A549 (cell line): ENCODE measurements around the gene RAD23B. TPM values are rescaled to one million over a fixed set of nuclear protein-coding genes. Genes with fewer than 3 reads are reported as not detected.

Experiments used
- ATAC-seq, 2 experiments: fragments of 200-7000 bp in 1 of 2; fragments of >200 bp in 1 of 2; cut with Nextera tagmentation in 1 of 2; cut with Tn5 transposase in 1 of 2; 3 replicates each; pipeline versions ENCODE4 v1.8.0 to v1.9.1; 2018 to 2020; ENCODE audit warnings: mild to moderate bottlenecking in 1 of 2, moderate library complexity in 1 of 2
- CTCF ChIA-PET: fragments of 300-600 bp; sonication (Branson Sonifier 250); formaldehyde crosslinking; extraction: SDS; loops from one replicate; lab custom pipeline; 2021; ENCODE audit warnings: antibody characterized with exemption, inconsistent platforms; lab: Yijun Ruan, JAX
- POLR2A ChIA-PET: fragments of 350-600 bp; formaldehyde crosslinking; extraction: SDS; loops from one replicate; lab custom pipeline; 2021; ENCODE audit warnings: antibody characterized with exemption, inconsistent platforms; lab: Yijun Ruan, JAX
- DNase-seq, 2 experiments: peaks; one replicate each; pipeline versions ENCODE4 v3.0.0 to v3.0.0-alpha.2; 2011 to 2016; ENCODE audit warnings: low read depth in 1 of 2, low spot score in 1 of 2
- FAIRE-seq: peaks from 2 replicates; lab custom pipeline; 2011; peaks lifted over from hg19 to GRCh38; lab: Jason Lieb, UNC
- H3K27ac ChIP-seq, 2 experiments: fragments of >200 bp; sonication (Bioruptor Twin); formaldehyde crosslinking; 3 replicates each; pipeline ENCODE4 v1.5.1; 2016 to 2017
- H3K4me1 ChIP-seq: fragments of >200 bp; sonication (Bioruptor Twin); formaldehyde crosslinking; 3 replicates; pipeline ENCODE4 v1.6.1; 2016
- H3K4me2 ChIP-seq: fragments of >200 bp; sonication (Bioruptor Twin); formaldehyde crosslinking; 3 replicates; pipeline ENCODE4 v1.6.1; 2016
- H3K4me3 ChIP-seq: fragments of >200 bp; sonication (Bioruptor Twin); formaldehyde crosslinking; 3 replicates; pipeline ENCODE4 v1.5.1; 2016
- H3K9me3 ChIP-seq: fragments of >200 bp; sonication (Bioruptor Twin); formaldehyde crosslinking; 3 replicates; pipeline ENCODE4 v1.6.1; 2016
- CBX2 ChIP-seq: fragments of 200-600 bp; sonication (generic); IDR thresholded peaks from 2 replicates; pipeline ENCODE4 v1.6.1; 2016; ENCODE audit warnings: low read depth, mild to moderate bottlenecking, borderline replicate concordance
- EHMT2 ChIP-seq: fragments of 200-600 bp; sonication (generic); IDR thresholded peaks from 2 replicates; pipeline ENCODE4 v1.6.1; 2016; ENCODE audit warnings: antibody characterized with exemption, low read depth, mild to moderate bottlenecking, moderate library complexity
- ESRRA ChIP-seq: fragments of 150-350 bp; IDR thresholded peaks from 2 replicates; pipeline ENCODE4 v1.6.1; 2014; ENCODE audit warnings: mild to moderate bottlenecking, low read length, borderline replicate concordance
- FOSB ChIP-seq: fragments of 250-450 bp; sonication (Bioruptor Pico); IDR thresholded peaks from 2 replicates; pipeline ENCODE4 v1.5.0; 2020; ENCODE audit warnings: mild to moderate bottlenecking, moderate library complexity
- KDM1A ChIP-seq: fragments of 200-600 bp; sonication (generic); IDR thresholded peaks from 2 replicates; pipeline ENCODE4 v1.6.1; 2016; ENCODE audit warnings: low read depth, mild to moderate bottlenecking
- MYC ChIP-seq: IDR thresholded peaks from 2 replicates; pipeline ENCODE4 v1.6.1; 2012; ENCODE audit warnings: mild to moderate bottlenecking, inconsistent platforms, low read length, improper control_type of control experiment, borderline replicate concordance
- PHF8 ChIP-seq: fragments of 200-600 bp; sonication (generic); IDR thresholded peaks from 2 replicates; pipeline ENCODE4 v1.6.1; 2016; ENCODE audit warnings: low read depth, mild to moderate bottlenecking, antibody characterized with exemption, moderate library complexity, borderline replicate concordance
- POLR2AphosphoS2 ChIP-seq: conservative IDR thresholded peaks from 2 replicates; pipeline ENCODE4 v1.6.1; 2012; ENCODE audit warnings: low read length, improper control_type of control experiment, inconsistent platforms
- RAD21 ChIP-seq, 2 experiments: fragments of >200 bp in 1 of 2; sonication (Bioruptor Twin) in 1 of 2; formaldehyde crosslinking in 1 of 2; IDR thresholded peaks in 1 of 2; conservative IDR thresholded peaks in 1 of 2; 2 replicates in 1 of 2; 3 replicates in 1 of 2; pipeline ENCODE4 v1.6.1; 2012 to 2018; ENCODE audit warnings: inconsistent platforms in 1 of 2
- SMC3 ChIP-seq: fragments of >200 bp; sonication (Bioruptor Twin); formaldehyde crosslinking; IDR thresholded peaks from 3 replicates; pipeline ENCODE4 v1.6.1; 2018; ENCODE audit warnings: inconsistent platforms
- TFCP2L1 ChIP-seq: fragments of 250-450 bp; sonication (Bioruptor Pico); IDR thresholded peaks from 2 replicates; pipeline ENCODE4 v1.5.0; 2021; ENCODE audit warnings: mild to moderate bottlenecking
- ZC3H11A ChIP-seq: fragments of 450-650 bp; IDR thresholded peaks from 2 replicates; pipeline ENCODE4 v1.6.1; 2014; ENCODE audit warnings: antibody characterized with exemption, mild to moderate bottlenecking
- WGBS: methylation state at CpG from one replicate; pipeline ENCODE4 v1.1.6; 2017; ENCODE audit errors: missing lambda C conversion rate; 5-methylcytosine and 5-hydroxymethylcytosine counted together
- polyA plus RNA-seq, 4 experiments: library from polyadenylated mRNA; depleted of rRNA in 3 of 4; stranded (reverse); fragments of >200 nt; fragmentation: RNase III in 1 of 4; extraction: RNeasy Plus Mini Kit Qiagen cat#74134 plus additional on column Dnase treatment in 1 of 4; gene quantifications; 2 replicates in 3 of 4; 3 replicates in 1 of 4; pipeline ENCODE4 v1.2.3, GENCODE V29; 2011 to 2017
- TF ChIP-seq, protein P1 (sequence below): fragments of 200-600 bp; sonication (generic); IDR thresholded peaks from 2 replicates; pipeline ENCODE4 v1.6.1; 2016; ENCODE audit warnings: antibody characterized with exemption, mild to moderate bottlenecking, moderate library complexity
- TF ChIP-seq, protein P2 (sequence below): fragments of >200 bp; sonication (Bioruptor Twin); formaldehyde crosslinking; IDR thresholded peaks from 3 replicates; pipeline ENCODE4 v1.5.1; 2016
- TF ChIP-seq, protein P3 (sequence below): IDR thresholded peaks from 2 replicates; pipeline ENCODE4 v1.6.1; 2012

RAD23B gene
- polyA plus RNA-seq, 2 of the 4 experiments (the other 2 are of a cell fraction) = 136 to 195 TPM

DNA sequence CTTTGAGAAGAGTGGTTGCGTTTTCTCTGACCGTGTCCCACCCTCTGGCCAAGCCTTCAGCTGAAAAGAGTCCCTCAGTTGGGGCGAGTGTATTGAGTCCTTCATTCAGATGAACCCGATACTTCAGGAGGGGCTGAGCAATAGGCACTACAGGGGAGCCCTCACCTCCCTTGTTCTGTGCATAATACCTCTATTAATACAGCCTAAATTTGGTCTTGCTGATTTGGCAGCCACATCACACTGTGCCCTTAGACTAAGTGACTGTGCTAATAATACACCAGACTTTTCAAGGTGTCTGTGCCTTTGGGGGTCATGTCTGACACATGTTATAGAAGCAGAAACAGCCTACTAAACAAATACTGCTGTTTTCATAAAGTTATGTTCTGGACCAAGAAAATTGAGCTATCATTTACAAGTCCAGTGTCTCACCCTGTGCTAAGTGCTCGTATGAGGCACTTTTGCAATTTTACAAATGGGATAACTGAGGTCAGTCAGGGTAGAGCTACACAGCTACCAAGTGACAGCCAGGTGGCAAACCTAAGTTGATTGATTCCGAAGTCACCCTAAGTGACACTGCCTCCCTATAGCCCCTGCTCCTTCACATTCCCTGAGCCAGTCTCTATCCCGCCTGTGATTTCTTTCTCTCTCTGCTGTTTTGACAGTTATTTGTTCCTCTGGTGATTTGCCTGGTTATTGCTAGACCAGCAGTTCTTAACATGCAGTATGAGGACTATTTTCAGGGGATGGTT is 56.0 kb downstream of the RAD23B start:
- FAIRE-seq = no peak
- ATAC-seq = no peak

DNA sequence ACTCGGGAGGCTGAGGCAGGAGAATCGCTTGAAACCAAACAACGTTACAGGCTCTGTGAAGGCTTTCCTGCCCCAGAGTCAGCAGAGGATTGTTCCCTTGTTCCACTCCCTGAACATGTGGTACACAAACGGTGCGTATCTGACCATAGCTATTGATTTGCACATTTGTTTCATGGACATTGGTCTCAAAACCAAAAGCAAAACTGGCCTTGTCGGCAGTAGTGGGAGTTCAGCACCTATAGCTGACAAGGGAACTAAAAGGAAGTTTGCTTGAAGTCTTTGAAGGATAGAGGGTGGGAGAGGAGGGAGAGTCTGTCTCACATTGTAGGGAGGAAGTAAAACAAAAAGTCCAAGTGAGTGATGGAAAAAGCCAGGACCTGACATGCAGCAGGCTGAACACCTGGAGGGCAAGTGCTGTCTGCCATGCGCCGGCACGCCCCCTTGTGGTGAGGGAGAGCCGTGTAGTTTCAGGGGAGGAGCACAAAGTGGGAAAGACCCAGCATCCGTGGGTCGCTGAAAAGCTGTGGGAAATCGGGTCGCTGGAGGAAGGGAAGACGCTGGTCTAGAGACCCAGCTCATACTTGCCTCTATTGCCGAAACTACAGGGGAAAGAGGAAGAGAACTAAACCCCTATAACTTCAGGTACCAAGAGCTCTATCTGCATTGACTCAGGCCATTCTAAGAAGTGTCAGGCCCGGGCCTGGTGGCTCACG is 58.0 kb downstream of the RAD23B start:
- Histone ChIP-seq H3K4me2 (no peak overlapping the region), H3K9me3 (no peaks in the 10 kb centered on the region), H3K27ac (no peak overlapping the region), H3K4me1 (no peaks in the 10 kb centered on the region), H3K4me3 (no peak overlapping the region)
- ChIA-PET CTCF (interaction anchor here (0.6 to 4.5 kb wide), 60 partner anchors 9 to 1420 kb away, joined by 3 to 34 read pairs (median 5); partner anchors contain the start of gene RAD23B), POLR2A (interaction anchor here (1.4 kb wide), 1 partner anchor 59 kb away, joined by 3 read pairs; the partner anchor contains the start of gene RAD23B)
- WGBS = 43% methylated on average over 18 of the region's 18 CpGs
- peak; percentile 51 for FAIRE-seq
- no peak for TF ChIP-seq POLR2AphosphoS2
- 0 out of 2 replicates have a peak, but pooled peaks have one; percentile 36 for TF ChIP-seq FOSB (CRISPR knock-in tag)
- TF ChIP-seq, protein P1, sequence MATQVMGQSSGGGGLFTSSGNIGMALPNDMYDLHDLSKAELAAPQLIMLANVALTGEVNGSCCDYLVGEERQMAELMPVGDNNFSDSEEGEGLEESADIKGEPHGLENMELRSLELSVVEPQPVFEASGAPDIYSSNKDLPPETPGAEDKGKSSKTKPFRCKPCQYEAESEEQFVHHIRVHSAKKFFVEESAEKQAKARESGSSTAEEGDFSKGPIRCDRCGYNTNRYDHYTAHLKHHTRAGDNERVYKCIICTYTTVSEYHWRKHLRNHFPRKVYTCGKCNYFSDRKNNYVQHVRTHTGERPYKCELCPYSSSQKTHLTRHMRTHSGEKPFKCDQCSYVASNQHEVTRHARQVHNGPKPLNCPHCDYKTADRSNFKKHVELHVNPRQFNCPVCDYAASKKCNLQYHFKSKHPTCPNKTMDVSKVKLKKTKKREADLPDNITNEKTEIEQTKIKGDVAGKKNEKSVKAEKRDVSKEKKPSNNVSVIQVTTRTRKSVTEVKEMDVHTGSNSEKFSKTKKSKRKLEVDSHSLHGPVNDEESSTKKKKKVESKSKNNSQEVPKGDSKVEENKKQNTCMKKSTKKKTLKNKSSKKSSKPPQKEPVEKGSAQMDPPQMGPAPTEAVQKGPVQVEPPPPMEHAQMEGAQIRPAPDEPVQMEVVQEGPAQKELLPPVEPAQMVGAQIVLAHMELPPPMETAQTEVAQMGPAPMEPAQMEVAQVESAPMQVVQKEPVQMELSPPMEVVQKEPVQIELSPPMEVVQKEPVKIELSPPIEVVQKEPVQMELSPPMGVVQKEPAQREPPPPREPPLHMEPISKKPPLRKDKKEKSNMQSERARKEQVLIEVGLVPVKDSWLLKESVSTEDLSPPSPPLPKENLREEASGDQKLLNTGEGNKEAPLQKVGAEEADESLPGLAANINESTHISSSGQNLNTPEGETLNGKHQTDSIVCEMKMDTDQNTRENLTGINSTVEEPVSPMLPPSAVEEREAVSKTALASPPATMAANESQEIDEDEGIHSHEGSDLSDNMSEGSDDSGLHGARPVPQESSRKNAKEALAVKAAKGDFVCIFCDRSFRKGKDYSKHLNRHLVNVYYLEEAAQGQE = no peak
- TF ChIP-seq MYC = peak; percentile 52; the same call in 1 of the 2 replicates
- TF ChIP-seq, protein P2, sequence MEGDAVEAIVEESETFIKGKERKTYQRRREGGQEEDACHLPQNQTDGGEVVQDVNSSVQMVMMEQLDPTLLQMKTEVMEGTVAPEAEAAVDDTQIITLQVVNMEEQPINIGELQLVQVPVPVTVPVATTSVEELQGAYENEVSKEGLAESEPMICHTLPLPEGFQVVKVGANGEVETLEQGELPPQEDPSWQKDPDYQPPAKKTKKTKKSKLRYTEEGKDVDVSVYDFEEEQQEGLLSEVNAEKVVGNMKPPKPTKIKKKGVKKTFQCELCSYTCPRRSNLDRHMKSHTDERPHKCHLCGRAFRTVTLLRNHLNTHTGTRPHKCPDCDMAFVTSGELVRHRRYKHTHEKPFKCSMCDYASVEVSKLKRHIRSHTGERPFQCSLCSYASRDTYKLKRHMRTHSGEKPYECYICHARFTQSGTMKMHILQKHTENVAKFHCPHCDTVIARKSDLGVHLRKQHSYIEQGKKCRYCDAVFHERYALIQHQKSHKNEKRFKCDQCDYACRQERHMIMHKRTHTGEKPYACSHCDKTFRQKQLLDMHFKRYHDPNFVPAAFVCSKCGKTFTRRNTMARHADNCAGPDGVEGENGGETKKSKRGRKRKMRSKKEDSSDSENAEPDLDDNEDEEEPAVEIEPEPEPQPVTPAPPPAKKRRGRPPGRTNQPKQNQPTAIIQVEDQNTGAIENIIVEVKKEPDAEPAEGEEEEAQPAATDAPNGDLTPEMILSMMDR = peak; percentile 79
- peak; percentile 82 for TF ChIP-seq SMC3
- no peak for TF ChIP-seq ESRRA
- TF ChIP-seq RAD21 (conservative IDR thresholded peaks at IDR 0.05 in 1 of 2, IDR thresholded peaks at IDR 0.05 in 1 of 2) = peak; percentile 71 to 77
- TF ChIP-seq CBX2 = no peak
- peak; percentile 81 to 86 for ATAC-seq
- peak; percentile 74 to 75 for DNase-seq

More for the DNA sequence above, 56.0 kb downstream of the RAD23B start:
- no peak overlapping the region for H3K4me2 ChIP-seq
- TF ChIP-seq TFCP2L1 = no peak
- TF ChIP-seq MYC = no peak
- TF ChIP-seq, protein P3, sequence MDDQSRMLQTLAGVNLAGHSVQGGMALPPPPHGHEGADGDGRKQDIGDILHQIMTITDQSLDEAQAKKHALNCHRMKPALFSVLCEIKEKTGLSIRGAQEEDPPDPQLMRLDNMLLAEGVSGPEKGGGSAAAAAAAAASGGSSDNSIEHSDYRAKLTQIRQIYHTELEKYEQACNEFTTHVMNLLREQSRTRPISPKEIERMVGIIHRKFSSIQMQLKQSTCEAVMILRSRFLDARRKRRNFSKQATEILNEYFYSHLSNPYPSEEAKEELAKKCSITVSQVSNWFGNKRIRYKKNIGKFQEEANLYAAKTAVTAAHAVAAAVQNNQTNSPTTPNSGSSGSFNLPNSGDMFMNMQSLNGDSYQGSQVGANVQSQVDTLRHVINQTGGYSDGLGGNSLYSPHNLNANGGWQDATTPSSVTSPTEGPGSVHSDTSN = no peak
- TF ChIP-seq ZC3H11A = no peak
- TF ChIP-seq EHMT2 = no peak
- TF ChIP-seq KDM1A = peak; percentile 83; the same call in 1 of the 2 replicates
- no peak for TF ChIP-seq PHF8
- ChIA-PET CTCF (interaction anchor here (0.6 to 4.5 kb wide), 10 partner anchors 9 to 1326 kb away, joined by 3 to 34 read pairs (median 4); no protein-coding TSS in a partner anchor), POLR2A (no interaction called here)
- no peak for DNase-seq
- H3K27ac ChIP-seq = no peak overlapping the region
- no peaks in the 10 kb centered on the region for H3K9me3 ChIP-seq
- no peaks in the 10 kb centered on the region for H3K4me1 ChIP-seq
- H3K4me3 ChIP-seq = no peak overlapping the region
- 78% methylated on average over 7 of the region's 7 CpGs for WGBS
